Stimulated activated CD8-positive, alpha-beta memory T cell treated with anti-CD3 and anti-CD28 coated beads, Interleukin-2, amount 100 ng/mL, for 1 hour (primary cell): ENCODE measurements around the gene MINDY1.

Experiments
- DNase-seq, 2 donors: peaks; one replicate each; pipeline ENCODE4 v3.0.0-alpha.2; 2020; ENCODE audit warnings: low read depth in 2 of 2

Gene MINDY1

GRCh38 chr1:151011154-151011850 is 4.6 kb upstream of the MINDY1 start:
- DNase-seq: no peak

GRCh38 chr1:151010346-151010726 is 3.6 kb upstream of the MINDY1 start:
- no peak for DNase-seq

GRCh38 chr1:151009674-151010345 is 3.1 kb upstream of the MINDY1 start:
- no peak for DNase-seq

GRCh38 chr1:151009206-151009587 is 2.5 kb upstream of the MINDY1 start:
- no peak for DNase-seq

GRCh38 chr1:151008244-151009205 is 1.8 kb upstream of the MINDY1 start, which contains the start of gene PRUNE1:
Gene PRUNE1, plus strand, starts transcription at chr1:151008449. Its CDS starts 184 bp downstream, at chr1:151008633.
- peak; percentile 92 to 96 for DNase-seq

GRCh38 chr1:151007853-151008243 is 1.1 kb upstream of the MINDY1 start:
- no peak for DNase-seq

GRCh38 chr1:151005729-151006319 is 878 bp downstream of the MINDY1 start:
- DNase-seq: no peak

GRCh38 chr1:151003180-151003579 is 3.5 kb downstream of the MINDY1 start:
- no peak for DNase-seq

GRCh38 chr1:151002611-151003010 is 4.1 kb downstream of the MINDY1 start:
- no peak for DNase-seq

- DNase-seq: no peak
Observed at GRCh38 chr1:151002051-151002450, 4.7 kb downstream of the MINDY1 start.

- DNase-seq: no peak
Observed at GRCh38 chr1:151001602-151002001, 5.1 kb downstream of the MINDY1 start.

- DNase-seq: no peak
Observed at GRCh38 chr1:151000408-151000807, 6.3 kb downstream of the MINDY1 start.

- DNase-seq: no peak
Observed at GRCh38 chr1:150999926-151000325, 6.8 kb downstream of the MINDY1 start.

GRCh38 chr1:150999051-150999674 is 7.5 kb downstream of the MINDY1 start:
- DNase-seq: no peak

GRCh38 chr1:150997949-150998348 is 8.8 kb downstream of the MINDY1 start:
- DNase-seq: no peak

GRCh38 chr1:150997126-150997872 is 9.4 kb downstream of the MINDY1 start:
- DNase-seq: no peak

- DNase-seq: no peak
Observed at GRCh38 chr1:150995896-150996295, 10.8 kb downstream of the MINDY1 start.

- DNase-seq: no peak
Observed at GRCh38 chr1:150995460-150995859, 11.2 kb downstream of the MINDY1 start.

GRCh38 chr1:150994248-150994647 is 12.5 kb downstream of the MINDY1 start:
- no peak for DNase-seq

GRCh38 chr1:150992626-150993025 is 14.1 kb downstream of the MINDY1 start:
- no peak for DNase-seq

- DNase-seq: no peak
Observed at GRCh38 chr1:150987924-150988323, 18.8 kb downstream of the MINDY1 start.
